Measurements from ENCODE around the gene CRYAB.

DNA sequence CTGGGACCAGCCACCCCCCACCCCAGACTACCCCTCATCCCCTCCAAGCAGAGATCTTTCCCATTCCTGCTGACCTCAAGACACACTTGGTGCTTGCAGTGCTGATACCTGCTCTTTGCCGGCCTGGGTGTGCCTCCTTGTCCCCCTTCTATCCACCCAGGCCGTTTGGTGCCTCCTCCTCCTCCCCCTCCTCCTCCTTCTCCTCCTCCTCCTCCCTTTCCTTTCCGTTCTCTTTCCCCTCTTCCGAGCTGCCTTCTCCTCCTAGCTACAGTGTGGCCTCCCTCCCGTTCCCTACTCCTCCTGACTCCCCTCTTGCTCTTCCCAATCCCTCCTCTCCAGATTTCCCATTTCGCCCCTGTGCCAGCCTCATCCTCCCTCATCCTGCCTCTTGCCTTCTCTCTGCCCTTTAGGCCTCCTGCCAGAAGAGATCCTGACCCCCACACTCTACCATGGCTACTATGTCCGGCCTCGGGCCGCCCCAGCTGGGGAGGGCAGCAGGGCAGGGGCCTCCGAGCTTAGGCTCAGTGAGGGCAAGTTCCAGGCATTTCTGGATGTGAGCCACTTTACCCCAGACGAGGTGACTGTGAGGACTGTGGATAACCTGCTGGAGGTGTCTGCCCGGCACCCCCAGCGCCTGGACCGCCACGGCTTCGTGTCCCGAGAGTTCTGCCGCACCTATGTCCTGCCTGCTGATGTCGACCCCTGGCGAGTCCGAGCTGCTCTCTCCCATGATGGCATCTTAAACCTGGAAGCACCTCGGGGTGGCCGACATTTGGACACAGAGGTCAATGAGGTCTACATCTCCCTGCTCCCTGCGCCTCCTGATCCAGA, 1.7 kb upstream of the CRYAB start:
- TF ChIP-seq CTCF (IDR thresholded peaks at IDR 0.05): no peak
- TF ChIP-seq RNF2 (IDR thresholded peaks at IDR 0.05; ENCODE audit: borderline replicate concordance, low read depth): no peak
- TF ChIP-seq POLR2A (IDR thresholded peaks at IDR 0.05; ENCODE audit: low read length): no peak
- TF ChIP-seq MAFK (IDR thresholded peaks at IDR 0.05; ENCODE audit: partially characterized antibody): no peak
- TF ChIP-seq CHD4 (IDR thresholded peaks at IDR 0.05; ENCODE audit: borderline replicate concordance): no peak
- no peak for TF ChIP-seq JUN (IDR thresholded peaks at IDR 0.05)
- no peak for TF ChIP-seq RAD21 (conservative IDR thresholded peaks at IDR 0.05 in 1 of 2, IDR thresholded peaks at IDR 0.05 in 1 of 2)
- no peak for TF ChIP-seq EHF (CRISPR knock-in tag; IDR thresholded peaks at IDR 0.05)
- no peak for TF ChIP-seq JUNB (IDR thresholded peaks at IDR 0.05)
- TF ChIP-seq, protein P1, sequence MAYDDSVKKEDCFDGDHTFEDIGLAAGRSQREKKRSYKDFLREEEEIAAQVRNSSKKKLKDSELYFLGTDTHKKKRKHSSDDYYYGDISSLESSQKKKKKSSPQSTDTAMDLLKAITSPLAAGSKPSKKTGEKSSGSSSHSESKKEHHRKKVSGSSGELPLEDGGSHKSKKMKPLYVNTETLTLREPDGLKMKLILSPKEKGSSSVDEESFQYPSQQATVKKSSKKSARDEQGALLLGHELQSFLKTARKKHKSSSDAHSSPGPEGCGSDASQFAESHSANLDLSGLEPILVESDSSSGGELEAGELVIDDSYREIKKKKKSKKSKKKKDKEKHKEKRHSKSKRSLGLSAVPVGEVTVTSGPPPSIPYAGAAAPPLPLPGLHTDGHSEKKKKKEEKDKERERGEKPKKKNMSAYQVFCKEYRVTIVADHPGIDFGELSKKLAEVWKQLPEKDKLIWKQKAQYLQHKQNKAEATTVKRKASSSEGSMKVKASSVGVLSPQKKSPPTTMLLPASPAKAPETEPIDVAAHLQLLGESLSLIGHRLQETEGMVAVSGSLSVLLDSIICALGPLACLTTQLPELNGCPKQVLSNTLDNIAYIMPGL (CRISPR knock-in tag; IDR thresholded peaks at IDR 0.05; ENCODE audit: borderline replicate concordance): no peak
- TF ChIP-seq FOSL2 (IDR thresholded peaks at IDR 0.05): no peak
- no peak for TF ChIP-seq FOSL2 (CRISPR knock-in tag; IDR thresholded peaks at IDR 0.05)
- no peak for TF ChIP-seq REST (IDR thresholded peaks at IDR 0.05)
- TF ChIP-seq ESRRA (IDR thresholded peaks at IDR 0.05; ENCODE audit: borderline replicate concordance, low read length): no peak
- TF ChIP-seq, protein P2, sequence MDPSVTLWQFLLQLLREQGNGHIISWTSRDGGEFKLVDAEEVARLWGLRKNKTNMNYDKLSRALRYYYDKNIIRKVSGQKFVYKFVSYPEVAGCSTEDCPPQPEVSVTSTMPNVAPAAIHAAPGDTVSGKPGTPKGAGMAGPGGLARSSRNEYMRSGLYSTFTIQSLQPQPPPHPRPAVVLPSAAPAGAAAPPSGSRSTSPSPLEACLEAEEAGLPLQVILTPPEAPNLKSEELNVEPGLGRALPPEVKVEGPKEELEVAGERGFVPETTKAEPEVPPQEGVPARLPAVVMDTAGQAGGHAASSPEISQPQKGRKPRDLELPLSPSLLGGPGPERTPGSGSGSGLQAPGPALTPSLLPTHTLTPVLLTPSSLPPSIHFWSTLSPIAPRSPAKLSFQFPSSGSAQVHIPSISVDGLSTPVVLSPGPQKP (IDR thresholded peaks at IDR 0.05; ENCODE audit: low read depth, low read length): no peak

Data from A549 (cell line).